ENCODE data around the gene ARHGEF16. TPM values are rescaled to one million over a fixed set of nuclear protein-coding genes. Genes with fewer than 3 reads are reported as not detected.

Gene ARHGEF16
- polyA plus RNA-seq, 1 experiment = 0.04 TPM

- ChIA-PET POLR2A (no interaction called here), CTCF (interaction anchor here (1.0 to 2.2 kb wide), 5 partner anchors 9 to 119 kb away, joined by 3 to 6 read pairs (median 4); no protein-coding TSS in a partner anchor)
- DNase-seq (ENCODE audit: low read depth) = no peak
- H3K4me3 ChIP-seq (ENCODE audit: low read depth, low read length) = no peak overlapping the region
- no peak for TF ChIP-seq CTCF (IDR thresholded peaks at IDR 0.05; ENCODE audit: insufficient read depth, low read depth, low read length)
- no peaks in the 10 kb centered on the region for H3K27me3 ChIP-seq (ENCODE audit: control insufficient read depth, insufficient read depth, low read length)
- peaks cover 60% of the 10 kb centered on the region for H3K36me3 ChIP-seq (ENCODE audit: control insufficient read depth, insufficient read depth, low read length)
These were observed 47.0 kb downstream of the ARHGEF16 start for GRCh38 chr1:3501437-3501836.

GRCh38 chr1:3501856-3502640, 47.6 kb downstream of the ARHGEF16 start:
- CTCF ChIA-PET = interaction anchor here (1.3 to 4.8 kb wide), 5 partner anchors 9 to 118 kb away, joined by 3 to 22 read pairs (median 4); no protein-coding TSS in a partner anchor
- H3K4me3 ChIP-seq (ENCODE audit: low read depth, low read length) = no peak overlapping the region
- TF ChIP-seq CTCF (IDR thresholded peaks at IDR 0.05; ENCODE audit: insufficient read depth, low read depth, low read length) = no peak
- POLR2A ChIA-PET = no interaction called here
- peaks cover 60% of the 10 kb centered on the region for H3K36me3 ChIP-seq (ENCODE audit: control insufficient read depth, insufficient read depth, low read length)
- DNase-seq (ENCODE audit: low read depth) = no peak
- no peaks in the 10 kb centered on the region for H3K27me3 ChIP-seq (ENCODE audit: control insufficient read depth, insufficient read depth, low read length)

GRCh38 chr1:3502641-3503524, 48.4 kb downstream of the ARHGEF16 start:
- peaks cover 61% of the 10 kb centered on the region for H3K36me3 ChIP-seq (ENCODE audit: control insufficient read depth, insufficient read depth, low read length)
- no peak for DNase-seq (ENCODE audit: low read depth)
- ChIA-PET POLR2A (no interaction called here), CTCF (interaction anchor here (0.9 to 4.8 kb wide), 6 partner anchors 10 to 117 kb away, joined by 3 to 22 read pairs (median 4); no protein-coding TSS in a partner anchor)
- no peak overlapping the region for H3K4me3 ChIP-seq (ENCODE audit: low read depth, low read length)
- TF ChIP-seq CTCF (IDR thresholded peaks at IDR 0.05; ENCODE audit: insufficient read depth, low read depth, low read length) = no peak
- no peaks in the 10 kb centered on the region for H3K27me3 ChIP-seq (ENCODE audit: control insufficient read depth, insufficient read depth, low read length)

- peaks cover 61% of the 10 kb centered on the region for H3K36me3 ChIP-seq (ENCODE audit: control insufficient read depth, insufficient read depth, low read length)
- ChIA-PET POLR2A (no interaction called here), CTCF (interaction anchor here (0.9 to 4.8 kb wide), 6 partner anchors 10 to 116 kb away, joined by 3 to 22 read pairs (median 4); no protein-coding TSS in a partner anchor)
- no peak overlapping the region for H3K4me3 ChIP-seq (ENCODE audit: low read depth, low read length)
- DNase-seq (ENCODE audit: low read depth) = no peak
- H3K27me3 ChIP-seq (ENCODE audit: control insufficient read depth, insufficient read depth, low read length) = no peaks in the 10 kb centered on the region
- no peak for TF ChIP-seq CTCF (IDR thresholded peaks at IDR 0.05; ENCODE audit: insufficient read depth, low read depth, low read length)
These were observed 49.0 kb downstream of the ARHGEF16 start for GRCh38 chr1:3503525-3503886.

Data from BJ (cell line).